Stimulated activated CD8-positive, alpha-beta memory T cell treated with anti-CD3 and anti-CD28 coated beads, Interleukin-12 subunit alpha, Interleukin-12 subunit beta, amount 100 ng/mL, for 1 hour (primary cell): Measurements from ENCODE around the gene TENM3.

Experiments
- DNase-seq: peaks from one replicate; pipeline ENCODE4 v3.0.0-alpha.2; 2020; ENCODE audit warnings: low read depth

TENM3 gene

DNA sequence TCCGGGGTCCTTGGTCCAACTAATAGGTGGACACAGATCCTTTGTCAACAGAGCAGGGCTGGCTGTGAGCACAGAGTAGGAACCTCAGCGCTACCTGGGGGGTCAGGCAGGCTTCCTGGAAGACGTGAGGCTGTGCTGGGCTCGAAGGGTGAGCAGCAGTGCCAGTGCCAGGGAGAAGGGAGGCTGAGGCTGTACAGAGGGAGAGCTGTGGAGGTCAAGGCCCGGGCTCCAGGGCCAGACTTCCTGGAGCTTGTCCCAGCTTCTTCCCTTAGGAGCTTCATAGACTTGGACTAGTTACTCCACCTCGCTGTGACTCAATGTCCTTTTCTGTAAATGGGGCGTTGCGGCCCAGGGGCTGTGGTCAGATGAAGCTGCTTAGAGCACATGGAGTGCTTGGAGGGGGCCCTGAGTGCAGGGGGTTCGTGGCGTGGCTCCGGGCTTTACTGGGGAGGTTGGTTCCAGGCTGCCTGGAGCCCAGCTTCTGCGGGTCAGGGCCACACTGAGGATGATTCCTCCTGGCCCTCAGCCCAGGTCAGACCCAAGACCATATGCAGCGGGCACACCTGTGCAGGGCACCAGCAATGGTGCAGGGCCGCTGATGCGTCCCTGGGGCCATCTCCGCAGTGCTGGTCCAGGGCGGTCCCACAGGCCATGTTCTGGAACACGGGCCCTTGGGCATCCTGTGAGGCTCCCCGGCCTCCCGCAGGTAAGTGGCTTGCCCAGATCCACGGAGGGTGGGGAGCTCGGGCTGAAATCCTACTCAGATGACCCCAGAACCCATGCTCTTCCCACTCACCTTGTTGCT lies 575.9 kb downstream of the TENM3 start:
- DNase-seq = no peak

DNA sequence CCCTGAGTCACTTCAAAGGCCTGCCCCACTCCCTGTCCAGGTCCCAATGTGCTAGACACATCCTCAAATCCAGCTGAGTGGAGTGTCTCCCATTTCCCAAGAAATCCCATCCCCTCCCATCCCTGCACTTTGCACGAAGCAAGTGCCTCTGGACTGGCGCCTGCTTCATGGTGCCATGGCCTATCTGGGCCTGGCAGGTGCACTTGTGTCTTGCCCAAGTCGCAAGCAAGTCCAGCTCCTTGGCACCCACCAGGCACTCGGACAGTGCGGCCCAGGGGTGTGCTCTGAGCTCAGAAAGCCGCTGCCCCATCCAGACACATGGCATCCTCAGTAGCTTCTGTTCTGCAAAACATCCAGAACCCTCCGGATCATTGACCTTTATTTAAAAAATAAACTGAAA lies 576.5 kb downstream of the TENM3 start:
- DNase-seq = no peak

DNA sequence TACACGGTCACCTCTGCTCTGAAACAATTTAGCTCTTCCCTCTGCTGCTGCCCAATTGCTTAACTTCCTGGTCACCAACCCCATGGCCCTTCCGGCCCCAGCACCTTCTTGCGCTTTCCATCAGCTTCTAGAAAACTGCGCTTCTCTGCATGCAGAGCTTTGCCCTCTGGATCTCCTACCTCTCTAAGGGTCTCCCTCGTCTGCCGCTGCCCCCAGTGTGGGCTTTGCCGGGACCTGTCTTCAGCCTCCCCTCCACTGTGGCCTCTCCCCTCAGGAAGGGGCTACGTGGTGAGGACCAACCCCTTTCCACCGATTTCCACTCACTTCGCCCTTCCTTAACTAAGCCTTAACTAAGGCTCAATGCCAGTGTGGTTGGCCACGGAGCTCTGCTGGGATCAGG lies 579.4 kb downstream of the TENM3 start:
- no peak for DNase-seq

DNA sequence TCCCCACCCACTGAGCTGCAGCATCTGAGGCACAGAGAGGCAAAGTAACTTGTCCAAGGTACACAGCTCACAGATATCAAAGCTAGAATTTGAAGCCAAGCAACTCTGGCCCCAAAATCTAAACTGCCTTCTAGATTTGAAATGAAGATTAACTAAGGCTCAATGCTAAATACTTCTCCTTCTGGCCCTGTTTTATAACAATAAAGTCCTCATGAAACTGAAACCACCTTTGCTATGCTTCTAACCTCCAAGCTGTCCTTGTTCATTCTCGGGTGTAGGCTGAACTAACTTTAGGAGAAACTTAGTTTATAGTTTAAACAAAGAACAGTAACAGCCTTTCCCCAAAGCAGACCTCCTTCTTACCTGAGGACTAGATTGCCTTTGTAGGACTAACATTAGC lies 580.4 kb downstream of the TENM3 start:
- DNase-seq = no peak

DNA sequence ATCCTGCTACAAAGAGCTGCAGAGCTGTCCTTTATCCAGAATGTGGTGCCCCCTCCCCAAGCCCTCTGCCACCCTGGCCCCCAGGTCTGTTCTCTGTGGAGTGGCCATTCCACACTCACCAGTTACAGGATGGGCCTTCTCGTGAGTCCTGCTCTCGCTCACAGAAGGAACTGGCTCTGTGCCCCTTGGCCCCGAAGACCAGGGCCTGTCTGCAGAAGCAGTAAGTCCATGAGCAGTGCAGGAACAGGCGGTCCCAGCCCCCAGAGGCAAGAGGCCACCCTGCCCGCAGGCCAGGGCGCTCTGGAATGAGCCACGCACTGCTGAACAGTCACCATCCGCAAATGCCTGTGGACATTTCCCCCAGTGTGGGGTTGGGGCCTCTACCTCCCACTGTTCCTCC lies 581.8 kb downstream of the TENM3 start:
- no peak for DNase-seq

DNA sequence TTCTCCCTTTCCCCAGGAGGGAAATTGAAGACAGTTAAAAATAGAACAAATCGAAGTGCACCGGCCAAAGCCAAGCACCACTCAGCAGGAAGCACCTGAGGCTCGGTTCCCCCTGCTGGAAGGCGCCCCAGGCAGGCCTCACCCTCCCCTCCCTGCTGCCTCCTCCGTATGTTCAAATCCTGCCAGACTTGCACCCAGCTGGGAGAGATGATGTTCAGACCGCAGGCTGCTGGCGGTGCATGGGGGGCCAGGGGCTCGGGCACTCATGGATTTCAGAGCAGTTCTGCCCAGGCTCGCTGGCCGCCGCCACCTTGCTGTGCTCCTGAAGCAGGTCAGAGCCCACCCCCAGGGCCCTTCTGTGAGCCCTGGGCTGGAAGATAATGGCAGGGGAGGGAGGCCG lies 582.6 kb downstream of the TENM3 start:
- no peak for DNase-seq

DNA sequence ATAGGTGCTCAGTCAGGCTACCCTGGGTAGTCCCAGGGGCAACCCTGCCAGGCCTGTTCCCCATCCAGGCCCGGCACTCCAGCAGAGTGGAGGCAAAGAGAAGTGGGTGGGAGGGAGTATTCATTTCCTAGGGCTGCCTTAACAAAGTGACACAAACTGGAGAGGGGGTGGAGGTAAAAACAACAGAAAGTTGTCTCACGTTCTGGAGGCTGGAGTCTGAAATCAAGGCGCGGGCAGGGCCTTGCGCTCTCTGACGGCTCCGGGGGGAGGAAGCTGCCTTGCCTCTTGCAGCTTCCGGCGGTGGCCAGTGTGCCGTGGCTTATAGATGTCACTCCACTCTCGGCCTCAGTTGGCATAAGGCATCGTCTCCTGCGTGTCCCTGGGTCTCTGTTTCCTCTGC lies 583.2 kb downstream of the TENM3 start:
- DNase-seq = no peak

DNA sequence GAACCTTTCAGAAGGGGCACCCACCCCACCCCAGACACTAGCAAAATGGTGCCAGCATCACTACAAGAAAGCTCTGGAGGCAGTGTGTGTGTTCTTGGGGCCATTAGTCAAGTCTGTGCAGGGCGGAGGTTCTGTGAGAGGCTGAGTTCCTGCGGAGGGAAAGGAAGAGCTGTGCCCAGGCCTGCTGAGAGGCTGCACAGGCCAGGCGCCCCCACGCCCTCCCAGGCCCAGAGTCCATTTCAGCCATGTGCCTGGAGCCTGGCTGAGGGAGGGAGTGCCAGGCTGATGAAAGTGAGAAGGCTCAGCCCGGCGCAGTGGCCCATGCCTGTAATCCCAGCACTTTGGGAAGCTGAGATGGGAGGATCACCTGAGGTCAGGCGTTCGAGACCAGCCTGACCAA lies 584.0 kb downstream of the TENM3 start:
- no peak for DNase-seq

DNA sequence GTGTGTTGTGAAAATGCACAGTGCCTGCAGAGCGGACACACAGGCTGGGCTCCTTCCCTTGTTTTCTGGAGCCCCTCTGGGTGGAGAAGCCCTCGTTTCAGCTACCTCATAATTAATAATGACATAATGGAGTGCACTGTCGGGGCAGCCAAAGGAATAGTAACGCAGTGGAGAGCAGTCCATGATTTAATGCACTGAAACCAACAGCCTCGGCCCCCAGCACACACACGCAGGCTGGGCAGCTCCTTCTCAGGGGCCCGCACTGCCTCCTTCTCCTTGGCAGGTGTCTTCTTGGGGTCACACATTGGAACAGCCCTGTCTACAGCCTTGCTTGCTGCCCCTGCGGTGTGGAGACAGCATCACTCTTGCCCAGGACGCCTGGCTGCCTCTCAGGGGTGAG lies 584.8 kb downstream of the TENM3 start:
- no peak for DNase-seq

DNA sequence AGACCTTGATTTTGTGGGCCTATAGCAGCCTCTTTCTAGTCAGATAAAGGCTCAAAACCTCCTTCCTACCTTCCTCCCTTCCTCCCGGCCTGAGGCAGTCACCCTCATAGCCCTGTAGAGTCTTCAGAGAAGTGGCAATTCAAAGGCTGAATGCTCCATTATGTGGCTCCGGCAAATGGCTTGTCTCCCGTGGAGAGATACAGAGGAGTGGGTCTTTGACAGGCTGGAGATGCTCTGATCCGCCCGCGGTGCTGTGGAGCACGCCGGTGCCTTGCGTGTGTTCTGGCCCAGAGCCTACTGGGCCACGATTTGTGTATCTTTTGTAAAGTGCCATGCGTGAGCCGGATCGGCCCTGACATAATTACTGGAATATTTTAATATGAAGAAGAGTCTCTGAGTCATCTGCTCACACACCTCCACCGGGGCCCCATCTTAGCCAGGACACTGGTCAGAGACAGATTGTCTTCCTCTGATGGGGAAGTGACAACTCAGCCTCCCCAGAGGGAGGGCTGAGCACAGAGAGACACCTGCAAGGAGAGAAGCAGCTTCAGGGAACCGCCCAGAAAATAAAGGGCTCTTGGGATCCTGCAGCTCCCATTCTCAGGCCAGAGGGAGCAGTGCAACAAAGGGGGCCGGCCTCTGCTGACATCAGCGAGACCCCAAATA lies 585.3 kb downstream of the TENM3 start:
- DNase-seq = no peak

DNA sequence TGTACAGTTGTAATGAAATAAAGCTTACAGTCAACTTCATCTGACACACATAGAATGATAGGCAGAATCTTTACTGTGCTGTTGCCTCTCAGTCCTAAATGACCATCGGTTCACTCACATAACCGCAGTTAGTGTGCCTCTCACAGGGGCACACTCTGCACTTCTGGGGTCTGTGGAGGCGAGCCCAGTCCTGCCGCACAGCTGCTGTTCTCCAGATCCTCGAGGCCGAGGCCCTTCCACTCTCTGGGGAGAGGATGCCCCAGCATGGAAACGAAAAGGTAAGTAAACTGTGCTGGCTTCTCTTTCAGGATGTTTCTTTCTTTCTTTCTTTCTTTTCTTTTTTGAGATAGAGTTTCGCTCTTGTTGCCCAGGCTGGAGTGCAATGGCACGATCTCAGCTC lies 586.0 kb downstream of the TENM3 start:
- no peak for DNase-seq

DNA sequence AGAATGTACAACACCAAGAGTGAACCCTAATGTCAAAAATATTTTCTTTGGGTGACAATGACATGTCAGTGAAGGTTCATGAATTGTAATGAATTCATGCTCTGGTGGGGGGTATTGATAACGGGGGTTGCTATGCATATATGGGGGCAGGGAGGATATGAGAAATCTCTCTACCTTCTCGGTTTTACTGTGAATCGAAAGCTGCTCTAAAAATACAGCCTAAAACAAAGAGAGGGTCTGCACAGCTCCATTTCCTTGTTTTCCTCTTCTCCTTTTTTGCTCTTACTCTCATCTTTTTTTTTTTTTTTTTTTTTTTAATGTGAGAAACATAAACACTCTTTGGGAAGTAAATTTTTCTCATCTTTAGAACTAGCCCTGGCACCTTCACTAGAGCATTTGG lies 588.2 kb downstream of the TENM3 start:
- DNase-seq = no peak

DNA sequence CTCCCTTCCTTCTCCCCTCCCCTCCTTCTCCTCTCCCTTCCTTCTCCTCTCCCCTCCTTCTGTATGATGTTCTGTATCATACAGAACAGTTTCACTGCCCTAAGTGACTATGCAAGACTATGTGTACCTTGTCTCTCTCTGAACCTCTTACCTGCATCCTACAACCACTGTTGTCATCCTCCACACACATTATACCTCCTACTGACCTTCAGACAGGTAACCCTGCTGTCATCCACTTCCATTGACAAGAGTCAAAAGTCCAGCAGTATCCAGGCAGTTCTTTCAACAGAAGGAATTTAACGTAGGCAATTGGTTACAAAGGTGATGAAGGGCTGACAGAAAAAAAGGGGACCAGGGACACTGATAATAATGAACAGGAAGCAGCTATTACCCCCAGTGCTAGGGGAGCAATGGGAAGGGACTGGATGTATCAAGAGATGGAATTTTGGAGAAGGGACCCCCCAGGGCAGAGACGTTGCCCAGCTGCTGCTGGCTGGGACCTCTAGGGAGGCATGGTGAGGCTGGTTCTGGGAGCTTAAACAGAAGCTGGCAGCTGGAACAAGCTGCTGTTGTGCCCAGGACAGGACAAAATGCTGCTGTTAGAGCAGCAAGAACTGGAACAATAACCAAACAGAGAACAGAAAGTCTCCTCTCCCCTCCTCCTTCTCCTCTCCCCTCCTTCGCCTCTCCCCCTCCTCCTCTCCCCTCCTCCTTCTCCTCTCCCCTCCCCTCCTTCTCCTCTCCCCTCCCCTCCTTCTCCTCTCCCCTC lies 589.3 kb downstream of the TENM3 start:
- DNase-seq = no peak

DNA sequence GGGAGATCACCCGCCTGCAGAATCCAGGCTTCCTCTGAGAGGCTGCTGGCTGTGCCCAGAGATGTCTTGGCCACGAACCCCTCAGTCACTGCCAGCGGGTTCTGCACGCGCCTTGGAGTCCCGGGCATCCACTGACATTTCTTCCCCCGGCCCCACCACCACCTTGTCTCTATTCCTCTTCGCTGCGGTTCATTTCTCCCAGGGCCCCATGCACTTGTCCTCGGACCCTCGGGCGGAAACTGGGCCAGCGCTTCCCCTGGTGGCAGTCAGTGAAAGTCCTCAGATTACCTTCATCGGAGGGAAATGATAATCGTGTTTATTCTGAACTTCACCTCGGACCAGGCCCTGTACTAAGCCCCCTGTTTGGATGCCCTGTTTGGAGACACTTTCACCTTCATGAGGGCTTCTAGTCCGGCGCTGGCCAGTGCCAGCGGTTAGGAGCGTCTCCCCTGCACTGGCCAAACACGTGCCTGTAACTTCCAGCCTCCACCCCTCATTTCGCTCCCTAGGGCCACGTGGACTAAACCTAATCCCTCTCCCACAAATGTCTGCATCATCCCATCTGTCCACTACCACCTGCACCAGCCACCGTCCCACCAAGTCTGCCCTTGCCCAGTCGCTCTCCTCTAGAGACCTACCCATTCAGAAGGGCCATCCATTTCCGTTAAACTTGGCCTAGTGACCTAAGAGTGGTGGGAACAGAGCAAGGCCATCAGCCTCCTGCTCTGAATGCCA lies 592.0 kb downstream of the TENM3 start:
- no peak for DNase-seq

DNA sequence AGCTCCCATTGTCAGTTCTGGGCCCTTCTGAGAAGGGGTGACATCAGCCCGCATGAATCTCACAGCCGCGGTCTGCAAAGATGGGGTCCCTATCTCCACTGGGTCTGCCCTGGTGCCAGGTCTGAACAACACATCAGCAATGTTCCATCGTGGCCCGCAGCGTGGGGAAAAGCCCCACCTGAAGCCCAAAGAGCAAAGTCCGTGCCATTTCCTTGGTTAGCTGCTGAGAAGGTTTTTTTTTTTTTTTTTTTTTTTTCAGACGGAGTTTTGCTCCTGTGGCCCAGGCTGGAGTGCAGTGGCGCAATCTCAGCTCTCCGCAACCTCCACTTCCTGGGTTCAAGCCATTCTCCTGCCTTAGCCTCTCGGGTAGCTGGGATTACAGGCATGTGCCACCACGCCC lies 594.6 kb downstream of the TENM3 start:
- DNase-seq = no peak

DNA sequence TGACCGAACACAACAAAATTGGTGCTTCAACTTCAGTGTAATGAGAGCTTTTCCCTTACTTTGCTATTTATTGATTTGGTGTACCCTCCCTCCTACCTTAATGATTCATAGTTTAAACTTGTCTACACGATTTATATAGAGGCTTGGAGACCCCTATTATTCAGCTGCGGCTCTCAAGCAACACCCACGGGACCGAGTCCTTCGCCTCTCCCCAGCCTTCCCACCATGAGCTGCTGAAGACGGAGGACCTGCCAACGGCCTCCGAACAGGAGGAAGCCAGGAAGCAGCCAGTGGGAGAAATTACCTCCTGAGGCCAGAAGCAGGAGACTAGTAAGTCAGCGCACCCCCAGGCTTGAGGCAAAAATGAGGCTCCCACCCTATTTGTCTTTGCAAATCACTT lies 595.3 kb downstream of the TENM3 start:
- no peak for DNase-seq

DNA sequence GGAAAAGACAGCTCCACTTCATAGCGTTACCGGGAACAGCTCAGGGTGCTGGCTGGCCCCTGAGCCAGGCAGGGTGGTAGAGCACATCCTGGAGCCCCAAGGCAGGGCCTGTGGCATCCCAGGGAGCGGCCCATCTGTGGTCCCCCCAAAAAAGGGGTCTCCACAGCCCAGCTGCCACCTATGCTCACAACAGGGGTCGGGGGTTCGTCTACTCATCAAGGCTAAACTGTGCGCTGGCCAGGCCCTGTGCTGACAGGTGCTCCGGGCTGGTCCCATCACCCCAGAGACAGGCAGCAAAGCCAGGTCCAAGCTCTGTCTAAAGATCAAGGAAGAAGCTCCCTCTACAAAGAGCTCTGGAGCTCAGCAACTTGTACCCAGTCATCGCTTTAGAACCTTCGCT lies 596.1 kb downstream of the TENM3 start:
- no peak for DNase-seq

DNA sequence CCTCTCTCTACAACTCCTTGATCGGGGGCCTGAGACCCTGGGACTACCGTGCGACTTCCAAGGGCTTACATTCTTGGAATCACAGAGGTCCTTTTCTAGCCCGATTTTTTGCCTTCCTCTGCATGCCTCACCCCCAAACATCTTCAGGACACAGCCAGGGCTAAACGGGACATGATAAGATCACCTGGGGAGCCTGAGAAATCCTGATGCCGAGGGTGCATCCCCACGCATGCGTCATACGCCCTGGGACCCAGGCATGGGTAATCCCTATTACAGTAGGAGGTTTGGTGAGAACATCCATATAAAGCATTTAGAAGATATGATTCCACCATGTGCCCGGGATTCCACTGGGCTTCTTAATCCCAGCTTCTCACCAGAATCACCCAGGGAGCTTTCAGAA lies 596.9 kb downstream of the TENM3 start:
- DNase-seq = no peak

DNA sequence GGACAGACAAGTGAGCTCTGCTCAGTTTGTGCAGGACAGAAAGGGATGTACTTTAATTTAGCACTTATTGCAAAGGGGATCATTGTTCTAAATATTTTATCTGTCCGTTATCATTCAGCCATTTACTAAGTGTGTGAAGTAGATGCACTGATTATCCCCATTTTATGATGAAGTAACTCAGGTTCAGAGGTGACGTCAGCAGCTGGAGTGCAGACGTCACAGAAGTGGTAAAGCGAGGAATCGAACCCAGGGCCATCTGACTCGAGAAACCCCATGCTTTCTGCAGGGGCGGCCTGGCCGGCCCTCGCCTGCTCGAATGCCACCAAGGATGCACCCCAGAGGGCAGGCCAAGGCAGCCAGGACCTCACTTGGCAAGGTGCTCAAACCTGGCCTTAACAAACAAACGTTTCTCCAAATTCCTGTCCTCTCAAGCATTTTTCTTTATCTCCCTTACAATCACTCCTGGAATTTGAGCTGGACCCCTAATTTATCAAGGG lies 599.0 kb downstream of the TENM3 start:
- no peak for DNase-seq

DNA sequence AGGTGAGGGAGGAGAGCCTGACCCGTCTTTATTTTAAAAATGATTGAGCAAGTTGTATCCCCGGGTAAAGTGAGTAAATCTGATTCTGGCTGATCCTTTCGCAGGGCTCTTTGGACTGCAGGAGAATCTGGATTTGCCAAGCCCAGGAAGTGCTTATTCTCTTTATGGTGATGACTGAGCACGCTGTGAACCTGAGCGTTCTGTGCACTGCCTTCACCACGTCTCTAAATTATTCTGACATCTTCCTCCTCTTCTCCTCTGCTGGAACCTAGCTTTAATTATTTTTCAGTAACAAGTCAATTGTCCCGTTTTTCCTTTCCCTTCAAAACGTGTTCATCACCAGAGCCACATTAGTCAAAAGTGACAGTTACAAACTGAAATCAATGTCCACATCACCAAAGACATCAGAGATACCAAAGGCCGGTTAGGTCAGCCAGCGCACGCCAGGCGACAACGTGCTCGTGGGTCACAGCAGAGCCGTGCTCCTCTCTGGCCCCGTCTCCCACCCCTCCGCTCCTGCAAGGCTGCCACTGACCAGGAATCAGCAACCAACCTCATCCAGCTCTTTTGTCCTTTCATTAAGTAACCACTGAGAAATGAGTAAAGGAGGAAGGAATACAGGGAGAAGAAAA lies 599.7 kb downstream of the TENM3 start:
- no peak for DNase-seq

DNA sequence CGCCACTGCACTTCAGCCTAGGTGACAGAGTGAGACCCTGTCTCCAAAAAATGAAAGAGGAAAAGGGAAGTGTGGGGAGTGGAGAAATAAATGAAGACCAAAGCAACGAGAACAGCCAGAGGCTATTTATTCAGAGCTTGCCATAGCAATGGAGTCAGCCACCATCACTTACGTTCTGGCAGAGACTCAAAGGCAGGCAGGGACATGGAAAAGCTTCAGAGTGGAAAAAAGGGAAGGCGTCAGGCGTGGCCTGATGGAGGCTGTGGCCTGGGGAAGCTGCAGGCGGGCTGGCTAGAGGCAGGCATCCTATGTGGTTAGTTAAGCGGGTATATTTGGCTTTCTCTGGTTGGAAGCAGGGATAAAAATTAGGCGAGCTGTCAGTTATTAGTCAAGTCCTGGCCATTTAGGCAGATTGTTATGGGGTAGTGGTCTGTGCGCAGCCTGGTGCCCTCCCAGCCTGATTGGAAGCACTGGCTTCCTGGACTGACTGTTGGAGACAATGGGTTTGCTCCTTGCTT lies 600.7 kb downstream of the TENM3 start:
- DNase-seq = no peak

DNA sequence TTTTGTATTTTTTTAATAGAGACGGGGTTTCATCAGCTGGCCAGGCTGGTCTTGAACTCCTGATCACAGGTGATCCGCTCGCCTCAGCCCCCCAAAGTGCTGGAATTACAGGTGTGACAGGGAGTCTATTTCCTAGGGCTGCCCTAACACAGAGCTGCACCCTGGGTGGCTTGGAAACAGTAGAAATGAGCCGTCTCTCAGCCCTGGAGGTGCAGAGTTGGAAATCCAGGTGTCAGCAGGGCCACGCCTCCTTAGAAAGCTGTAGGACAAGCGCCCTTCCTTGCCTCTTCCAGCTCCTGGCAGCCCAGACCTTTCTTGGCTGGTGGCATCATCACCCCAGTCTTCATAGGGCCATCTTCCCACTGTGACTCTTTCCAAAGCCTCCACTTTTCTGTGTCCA lies 602.4 kb downstream of the TENM3 start:
- DNase-seq = no peak
